Rectal smooth muscle tissue (tissue), 1 donor: ENCODE results near the gene STAG1.
"Not testable (repeated sequence)": the region's sequence is repeated elsewhere in the genome, so short reads cannot be mapped to it uniquely, and the experiment has no call there.

ENCODE experiments used
- H3K27ac ChIP-seq: one replicate; pipeline ENCODE4 v1.7.0; 2013; ENCODE audit warnings: low read depth, low read length, inconsistent platforms
- H3K27me3 ChIP-seq: one replicate; pipeline ENCODE4 v1.7.0; 2013; ENCODE audit warnings: low read length; ENCODE audit not compliant: control insufficient read depth, insufficient read depth
- H3K36me3 ChIP-seq: one replicate; pipeline ENCODE4 v1.7.0; 2013; ENCODE audit warnings: low read length; ENCODE audit not compliant: control insufficient read depth, insufficient read depth
- H3K4me1 ChIP-seq: one replicate; pipeline ENCODE4 v1.7.0; 2013; ENCODE audit warnings: low read length; ENCODE audit not compliant: control insufficient read depth, insufficient read depth
- H3K4me3 ChIP-seq: one replicate; pipeline ENCODE4 v1.7.0; 2013; ENCODE audit warnings: low read length
- H3K9ac ChIP-seq: one replicate; pipeline ENCODE4 v1.7.0; 2013; ENCODE audit warnings: low read length

Gene STAG1

DNA sequence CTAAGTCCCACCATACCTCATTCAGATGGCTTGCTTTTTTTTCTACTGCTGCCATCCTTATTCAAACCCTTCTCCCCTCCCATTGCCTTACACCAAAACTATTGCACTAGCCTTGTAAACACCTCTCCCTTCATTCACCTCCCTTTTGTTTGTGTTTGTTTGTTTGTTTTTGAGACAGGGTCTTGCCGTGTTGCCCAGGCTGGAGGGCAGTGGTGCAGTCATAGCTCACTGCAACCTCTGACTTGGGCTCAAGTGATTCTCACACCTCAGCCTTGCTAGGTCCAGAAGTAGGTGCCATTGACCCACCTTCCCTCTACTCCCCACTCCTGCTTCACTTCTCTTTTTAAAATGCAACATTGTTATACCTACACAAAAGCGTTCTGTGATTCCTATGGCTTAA, 3.0 kb upstream of the STAG1 start:
- H3K27ac ChIP-seq = no peak overlapping the region

DNA sequence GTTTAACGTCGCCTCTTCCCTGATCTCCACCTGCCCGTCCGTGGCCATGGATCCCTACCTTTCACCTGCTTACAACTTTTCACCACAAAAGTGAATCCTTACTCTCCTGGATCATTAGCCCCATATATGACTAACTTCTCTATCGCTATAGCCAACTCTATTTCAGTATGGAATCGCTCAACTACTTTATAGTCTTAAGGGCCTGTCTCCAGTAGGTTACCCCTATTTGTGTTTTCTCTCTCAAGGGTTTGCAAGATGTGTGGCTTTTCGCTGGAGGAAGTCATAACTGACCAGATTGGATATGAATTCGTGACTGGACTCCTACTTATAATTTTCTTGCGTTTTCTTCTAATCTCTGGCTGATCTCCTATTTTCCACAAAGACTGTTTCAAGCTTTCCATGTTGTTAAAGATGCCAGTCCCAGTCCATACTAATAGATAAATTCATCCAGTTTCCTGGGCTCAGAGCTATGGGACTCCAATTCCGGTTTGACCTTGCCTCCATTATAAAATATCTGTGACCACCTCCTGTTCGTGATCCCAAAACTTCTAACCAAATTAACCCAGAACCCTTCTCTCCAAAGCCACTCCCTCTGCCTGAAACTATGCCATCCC, 1.3 kb upstream of the STAG1 start:
- Histone ChIP-seq H3K27ac (peak overlapping the region; percentile 99), H3K27me3 (no peaks in the 10 kb centered on the region), H3K9ac (peak overlapping the region; percentile 84), H3K36me3 (peaks cover 2% of the 10 kb centered on the region), H3K4me3 (peak overlapping the region; percentile 89), H3K4me1 (peaks cover 12% of the 10 kb centered on the region)

More for the DNA sequence above, 3.0 kb upstream of the STAG1 start:
- Histone ChIP-seq H3K27me3 (no peaks in the 10 kb centered on the region), H3K4me1 (peaks cover 8% of the 10 kb centered on the region), H3K4me3 (no peak overlapping the region), H3K9ac (no peak overlapping the region), H3K36me3 (peaks cover 2% of the 10 kb centered on the region)

DNA sequence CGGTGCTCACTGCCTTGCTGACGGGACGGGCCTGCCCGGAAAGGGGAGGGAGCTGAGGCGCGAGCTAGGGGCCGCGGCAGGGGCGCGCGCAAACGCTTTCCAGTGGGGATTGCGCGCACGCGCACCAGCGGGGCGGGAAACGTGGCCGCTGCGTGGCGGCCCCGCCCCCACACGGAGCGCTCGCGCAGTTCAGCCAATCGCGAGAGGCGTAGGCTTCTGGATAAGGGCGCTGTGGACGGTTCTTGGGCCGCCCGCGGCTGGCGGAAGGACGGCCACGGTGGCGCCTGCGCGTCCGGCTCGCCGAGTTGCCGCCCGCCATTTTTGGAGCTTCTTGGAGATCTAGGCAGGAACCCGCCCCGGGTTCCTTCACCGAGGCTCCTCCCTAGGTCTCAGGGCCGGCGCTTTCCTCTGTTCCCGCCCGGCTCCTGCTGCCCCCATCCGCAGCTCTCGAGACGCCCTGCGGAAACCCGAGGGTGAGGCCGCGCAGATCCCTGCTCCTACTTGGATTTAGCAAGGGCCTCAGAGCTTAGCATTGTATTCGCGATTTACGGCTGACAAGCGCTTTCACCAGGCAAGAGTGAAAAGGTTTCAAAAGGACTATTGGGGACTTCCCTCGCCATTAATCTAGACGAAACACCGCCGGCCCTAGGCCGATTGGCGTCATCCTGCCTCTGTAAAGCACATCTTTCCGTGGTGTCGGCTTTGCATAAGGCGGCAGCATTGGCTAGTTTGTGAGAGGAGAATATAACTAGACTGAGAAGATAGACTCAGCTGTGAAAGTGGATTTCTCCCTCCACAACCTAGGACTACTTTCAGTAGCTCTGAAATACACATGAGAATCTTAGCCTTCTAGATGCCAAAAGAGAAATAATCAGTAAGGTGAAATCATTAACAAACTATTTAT, 496 bp upstream of the STAG1 start:
- peak overlapping the region; percentile 99 for H3K27ac ChIP-seq
- peak overlapping the region; percentile 89 for H3K4me3 ChIP-seq
- H3K9ac ChIP-seq = peak overlapping the region; percentile 84
- H3K4me1 ChIP-seq = peaks cover 12% of the 10 kb centered on the region
- no peaks in the 10 kb centered on the region for H3K27me3 ChIP-seq
- peaks cover 2% of the 10 kb centered on the region for H3K36me3 ChIP-seq

DNA sequence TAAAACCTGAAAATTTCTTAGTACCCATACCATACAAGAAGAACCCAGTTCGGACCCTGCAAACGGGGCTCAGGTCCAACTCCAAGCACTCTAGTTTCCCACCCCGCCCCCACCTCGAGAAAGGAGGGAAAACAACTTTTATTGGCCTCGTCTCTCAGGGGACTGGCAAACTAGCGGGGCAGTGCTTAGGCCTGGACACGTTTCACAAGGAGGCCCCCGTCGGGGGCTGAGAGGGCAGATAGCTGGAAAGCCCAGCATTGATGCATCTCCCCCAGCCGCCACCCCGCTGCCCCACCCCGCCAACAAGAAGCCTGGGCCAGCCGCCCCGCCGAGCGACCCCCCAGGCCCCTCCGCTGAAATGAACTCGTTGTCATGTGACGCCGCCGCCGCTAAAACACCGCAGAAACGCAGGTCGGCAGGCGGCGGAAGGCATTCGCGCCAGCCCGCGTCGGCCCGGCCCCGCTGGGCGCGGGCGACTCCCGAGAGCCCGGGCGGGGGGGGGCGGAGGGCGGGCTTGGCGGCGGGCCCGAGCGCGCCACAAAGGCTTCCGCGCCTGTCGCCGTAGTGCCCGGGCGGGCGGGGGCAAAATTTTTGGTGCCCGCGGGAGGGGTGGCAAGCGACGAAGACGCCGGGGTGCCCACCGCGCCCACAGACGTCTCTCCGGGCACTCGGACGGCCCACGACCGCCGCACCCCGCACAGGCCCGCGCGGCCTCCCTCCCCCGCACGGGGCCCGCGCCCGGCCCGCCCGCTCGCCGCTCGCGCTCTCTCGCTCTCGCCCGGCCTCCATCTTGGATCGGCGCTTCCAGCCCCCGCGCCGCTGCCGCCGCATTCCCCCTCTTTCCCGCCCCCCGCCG, 634 bp downstream of the STAG1 start:
- peaks cover 2% of the 10 kb centered on the region for H3K36me3 ChIP-seq
- H3K27ac ChIP-seq = peak overlapping the region; percentile 99
- peak overlapping the region; percentile 78 for H3K9ac ChIP-seq
- no peaks in the 10 kb centered on the region for H3K27me3 ChIP-seq
- H3K4me3 ChIP-seq = peak overlapping the region; percentile 83
- peaks cover 12% of the 10 kb centered on the region for H3K4me1 ChIP-seq

DNA sequence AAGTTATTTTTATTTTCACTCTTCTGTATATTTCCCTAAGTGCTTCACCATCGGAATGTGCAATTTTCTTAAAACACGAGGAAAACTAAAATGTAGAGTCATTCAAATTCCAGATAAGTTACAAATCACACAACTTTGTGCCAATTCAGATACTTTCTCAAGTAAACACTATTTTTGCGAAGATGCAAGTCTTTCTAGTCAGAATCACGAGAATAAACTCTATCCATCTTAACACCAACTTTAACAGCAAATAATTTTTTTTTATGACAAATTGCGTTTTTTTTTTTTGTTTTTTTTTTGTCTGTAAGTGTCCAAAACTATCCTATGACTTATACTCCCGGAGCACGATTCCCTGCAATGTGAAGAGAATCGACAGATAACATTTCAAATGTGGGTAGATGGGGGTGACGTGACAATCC, 1.3 kb downstream of the STAG1 start:
- peaks cover 2% of the 10 kb centered on the region for H3K36me3 ChIP-seq
- no peaks in the 10 kb centered on the region for H3K27me3 ChIP-seq
- peak overlapping the region; percentile 83 for H3K4me3 ChIP-seq
- H3K27ac ChIP-seq = peak overlapping the region; percentile 99
- H3K4me1 ChIP-seq = peaks cover 12% of the 10 kb centered on the region
- H3K9ac ChIP-seq = peak overlapping the region; percentile 78

DNA sequence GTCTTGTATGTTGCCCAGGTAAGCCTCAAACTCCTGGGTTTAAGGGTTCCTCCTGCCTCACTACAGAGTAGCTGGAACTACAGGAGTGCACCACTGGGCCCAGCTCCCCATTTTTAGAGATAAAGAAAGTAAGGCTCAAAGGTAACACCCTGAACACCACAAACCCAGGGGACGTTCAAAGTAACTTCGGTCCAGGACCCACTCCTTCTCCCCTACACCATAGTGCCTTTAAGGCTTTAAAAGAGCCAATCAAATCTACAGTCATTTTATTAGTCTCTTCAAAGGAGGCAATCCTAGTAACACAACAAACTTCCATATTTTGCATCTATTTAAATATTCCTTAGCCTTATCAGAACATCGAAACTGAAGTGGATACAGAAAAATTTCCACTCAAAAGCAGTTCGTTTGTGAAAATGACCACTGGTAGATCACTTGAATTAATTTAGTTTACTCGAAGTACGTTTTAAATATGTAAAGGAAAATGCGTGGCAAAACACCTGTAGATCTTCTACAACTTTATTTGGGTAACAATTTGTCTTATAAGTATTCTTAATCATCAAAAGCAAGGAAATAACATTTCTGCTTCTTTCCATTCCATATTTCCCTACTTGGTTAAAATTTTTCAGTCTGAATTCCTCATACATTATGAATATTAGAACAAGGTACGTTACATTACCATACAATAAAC, 1.8 kb downstream of the STAG1 start:
- Histone ChIP-seq H3K27ac (peak overlapping the region; percentile 99), H3K27me3 (no peaks in the 10 kb centered on the region), H3K4me1 (peaks cover 12% of the 10 kb centered on the region), H3K36me3 (peaks cover 2% of the 10 kb centered on the region), H3K9ac (no peak overlapping the region), H3K4me3 (peak overlapping the region; percentile 83)

DNA sequence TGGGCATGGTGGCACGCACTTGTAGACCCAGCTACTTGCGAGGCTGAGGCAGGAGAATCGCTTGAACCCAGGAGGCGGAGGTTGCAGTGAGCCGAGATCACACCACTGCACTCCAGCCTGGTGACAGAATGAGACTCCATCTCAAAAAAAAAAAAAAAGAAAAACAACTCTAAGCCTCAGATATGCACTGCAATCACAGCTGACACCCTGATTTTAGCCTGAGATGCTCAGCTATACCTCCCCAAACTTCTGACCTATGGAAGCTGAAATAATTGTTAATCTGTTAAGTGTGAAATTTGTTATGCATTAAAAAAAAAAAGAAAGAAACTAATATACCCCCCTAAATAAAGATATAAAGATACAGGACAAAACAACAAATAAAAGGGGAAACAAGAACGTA, 2.6 kb downstream of the STAG1 start:
- not testable (repeated sequence) for H3K27me3 ChIP-seq, H3K27ac ChIP-seq, H3K4me3 ChIP-seq, H3K9ac ChIP-seq, H3K36me3 ChIP-seq
- peaks cover 12% of the 10 kb centered on the region for H3K4me1 ChIP-seq

DNA sequence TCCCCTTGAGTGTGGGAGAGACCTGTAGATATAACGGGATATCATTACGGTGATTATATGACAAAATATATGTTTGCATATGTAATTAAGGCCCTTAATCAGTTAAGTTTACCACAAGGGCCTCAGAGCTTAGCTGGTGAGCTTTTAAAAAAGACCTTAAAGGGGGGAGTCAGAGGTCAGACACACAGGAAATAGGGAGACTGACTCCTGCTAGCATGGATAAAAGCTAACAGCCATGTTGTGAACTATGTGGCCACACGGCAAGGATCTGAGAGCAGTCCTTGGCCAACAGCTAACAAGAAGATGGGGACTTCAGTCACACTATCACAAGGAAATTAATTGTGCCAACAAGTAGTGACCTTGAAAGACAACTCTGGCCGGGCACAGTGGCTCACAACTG, 3.1 kb downstream of the STAG1 start:
- peaks cover 2% of the 10 kb centered on the region for H3K36me3 ChIP-seq
- peaks cover 12% of the 10 kb centered on the region for H3K4me1 ChIP-seq
- H3K9ac ChIP-seq = no peak overlapping the region
- peak overlapping the region; percentile 3 for H3K27ac ChIP-seq
- no peak overlapping the region for H3K4me3 ChIP-seq
- no peaks in the 10 kb centered on the region for H3K27me3 ChIP-seq

DNA sequence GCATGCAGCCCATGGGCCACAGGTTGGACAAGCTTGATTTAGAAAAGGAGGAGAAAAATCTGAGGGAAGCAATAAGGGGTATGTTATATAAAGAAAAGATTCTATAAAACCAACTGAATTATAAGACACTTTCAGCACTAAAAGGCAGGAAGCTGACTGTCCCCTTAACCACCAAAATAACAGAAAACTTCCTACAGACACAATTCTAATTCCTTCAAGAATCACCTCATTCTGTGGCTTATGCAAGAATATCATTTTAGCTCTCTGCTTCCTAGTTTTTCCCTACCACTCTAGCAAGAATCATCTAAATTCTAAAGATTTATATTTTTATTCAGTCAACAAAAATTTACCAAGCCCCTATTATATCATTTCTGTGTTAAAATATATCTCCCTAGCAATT, 6.3 kb downstream of the STAG1 start:
- Histone ChIP-seq H3K36me3 (no peaks in the 10 kb centered on the region), H3K27me3 (no peaks in the 10 kb centered on the region), H3K9ac (no peak overlapping the region), H3K4me1 (peaks cover 4% of the 10 kb centered on the region), H3K27ac (no peak overlapping the region), H3K4me3 (no peak overlapping the region)

DNA sequence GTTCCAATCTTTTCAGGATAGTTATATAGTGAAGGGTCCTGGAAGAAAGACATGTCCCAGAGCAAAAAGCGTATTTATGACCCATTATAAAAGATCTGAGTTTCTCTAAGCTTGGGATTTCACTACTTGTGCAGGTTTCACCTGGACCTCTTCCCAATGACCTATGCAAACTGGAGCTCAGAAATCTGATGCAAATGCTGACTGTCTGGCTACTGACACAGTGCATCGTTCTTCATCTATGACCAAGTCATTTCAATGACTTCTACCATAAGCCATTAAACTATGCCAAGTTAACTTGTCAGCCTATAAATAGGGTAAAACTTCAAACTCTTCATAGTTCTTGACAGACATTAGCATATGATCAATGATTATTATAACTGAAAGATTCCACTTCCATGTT, 11.1 kb downstream of the STAG1 start:
- Histone ChIP-seq H3K36me3 (no peaks in the 10 kb centered on the region), H3K4me1 (no peaks in the 10 kb centered on the region), H3K27ac (no peak overlapping the region), H3K27me3 (no peaks in the 10 kb centered on the region), H3K4me3 (no peak overlapping the region), H3K9ac (no peak overlapping the region)

DNA sequence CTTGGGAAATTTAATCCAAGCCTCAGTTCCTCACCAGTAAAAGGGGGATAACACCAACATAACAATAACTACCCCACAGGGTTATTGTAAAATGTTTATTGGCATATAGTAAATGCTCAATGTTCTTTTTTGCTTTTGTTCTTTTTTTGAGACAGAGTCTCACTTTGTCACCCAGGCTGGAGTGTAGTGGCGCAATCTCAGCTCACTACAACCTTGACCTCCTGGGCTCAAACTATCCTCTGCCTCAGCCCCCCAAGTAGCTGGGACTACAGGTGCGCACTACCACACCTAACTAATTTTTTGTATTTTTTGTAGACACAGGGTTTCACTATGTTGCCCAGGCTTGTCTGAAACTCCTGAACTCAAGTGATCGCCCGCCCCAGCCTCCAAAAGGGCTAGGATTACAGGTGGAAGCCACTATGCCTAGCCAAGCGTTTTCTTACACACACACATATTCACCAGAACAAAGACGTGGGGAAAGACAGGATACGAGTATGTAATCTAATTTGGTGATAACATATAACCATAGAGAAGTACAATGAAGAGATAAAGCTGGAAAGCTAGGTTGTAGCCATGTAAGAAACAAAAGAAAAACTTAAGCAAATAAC, 11.7 kb downstream of the STAG1 start:
- Histone ChIP-seq H3K4me3 (no peak overlapping the region), H3K27me3 (no peaks in the 10 kb centered on the region), H3K36me3 (no peaks in the 10 kb centered on the region), H3K9ac (no peak overlapping the region), H3K27ac (no peak overlapping the region), H3K4me1 (no peaks in the 10 kb centered on the region)
